NK-92 (cell line): ENCODE data around the gene SAMD4A.

Source experiments
- DNase-seq: peaks from one replicate; lab custom pipeline; 2025; ENCODE audit not compliant: unreplicated experiment; lab: John Stamatoyannopoulos, UW

SAMD4A gene

DNA sequence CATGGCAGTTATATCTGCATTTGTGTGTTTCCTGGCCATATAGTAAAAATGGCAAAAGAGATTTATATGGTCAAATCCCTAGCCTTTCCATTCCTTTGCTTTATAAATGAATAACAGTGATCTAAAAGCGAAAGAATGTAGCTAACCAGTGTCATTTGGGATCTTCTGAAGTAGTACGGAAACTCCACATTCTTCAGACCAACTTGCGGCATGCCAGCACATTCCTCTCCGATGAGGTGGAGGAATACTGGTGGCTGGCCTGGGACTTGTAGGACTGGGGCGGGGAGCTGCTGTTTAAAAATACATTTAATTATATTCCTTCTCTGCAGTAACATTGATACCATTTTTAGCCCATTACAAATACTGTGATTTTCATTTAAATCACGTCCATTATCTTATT lies 85.3 kb downstream of the SAMD4A start:
- no peak for DNase-seq

DNA sequence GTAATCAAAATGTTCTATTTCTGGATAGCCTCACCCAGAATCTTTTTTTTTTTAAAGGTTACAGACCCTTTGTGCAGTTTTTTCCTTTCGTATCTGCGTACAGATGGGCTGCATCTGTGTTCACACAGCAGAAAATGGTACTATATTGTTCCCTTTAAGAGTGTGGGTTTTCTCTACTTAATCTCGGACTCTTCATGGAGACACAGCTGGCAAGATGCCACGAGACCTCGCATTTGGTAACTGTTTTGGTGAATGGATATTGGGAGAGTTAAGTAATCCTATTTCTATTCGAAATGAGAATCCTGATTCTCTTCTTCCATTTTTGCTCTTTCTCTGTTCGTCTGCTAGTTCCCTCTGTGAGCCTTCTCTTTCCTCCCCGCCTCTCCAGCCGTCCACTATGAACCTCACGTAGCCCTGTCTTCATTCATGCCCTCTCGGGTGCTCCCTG lies 85.7 kb downstream of the SAMD4A start:
- no peak for DNase-seq

DNA sequence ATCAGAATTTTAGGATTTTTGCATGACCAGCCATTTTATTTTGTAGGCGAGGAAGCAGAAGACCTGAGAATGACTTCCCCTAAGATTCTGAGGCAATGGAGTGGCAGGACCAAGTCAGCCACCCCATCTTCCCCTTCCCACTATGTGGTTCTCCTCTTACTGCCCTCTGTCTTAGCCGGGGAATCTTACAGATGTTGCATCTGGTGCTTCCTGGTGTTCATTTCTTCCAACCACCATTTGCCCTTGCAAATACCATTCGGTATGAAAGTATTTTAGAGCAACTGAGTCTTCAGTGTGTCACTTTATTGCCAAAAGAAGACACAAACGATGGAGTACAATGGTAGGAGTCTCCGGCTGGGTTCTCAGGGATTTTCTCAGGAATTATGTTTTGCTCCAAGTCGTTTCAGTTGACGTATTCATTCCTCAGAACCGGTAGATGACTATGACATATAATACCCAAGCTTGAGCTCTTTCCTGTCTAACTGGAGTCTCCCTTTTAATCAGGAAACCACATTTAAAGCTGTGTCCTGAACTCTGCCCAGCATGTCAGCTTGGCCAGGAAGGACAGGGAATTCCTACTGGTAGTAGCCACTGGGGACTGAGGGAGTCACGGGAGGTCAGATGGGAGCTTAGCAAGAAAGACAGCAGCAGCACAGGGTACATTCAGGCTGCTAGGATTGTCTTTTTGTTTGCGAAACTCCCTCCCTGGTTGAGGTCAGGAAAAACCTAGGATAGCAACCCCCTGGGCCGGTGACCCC lies 87.0 kb downstream of the SAMD4A start:
- DNase-seq = no peak

DNA sequence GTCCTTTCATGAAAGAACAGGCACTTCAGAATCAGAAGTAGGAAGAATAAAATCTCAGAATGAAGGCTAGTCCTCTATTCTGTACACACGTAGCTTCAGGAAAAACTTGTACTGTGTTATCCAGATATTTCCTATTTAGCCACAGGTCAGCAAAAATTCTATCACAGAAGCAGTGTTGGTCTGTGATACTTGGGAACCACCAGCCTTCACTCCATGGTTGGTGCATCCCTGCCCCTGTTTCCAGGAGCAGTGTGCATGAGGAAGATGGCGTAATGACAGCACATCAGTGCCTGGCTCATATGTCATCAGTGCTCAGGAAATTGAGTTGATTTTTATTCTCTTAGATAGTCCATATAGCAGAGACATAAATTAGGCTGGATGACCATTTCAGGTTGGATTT lies 87.7 kb downstream of the SAMD4A start:
- DNase-seq = no peak

DNA sequence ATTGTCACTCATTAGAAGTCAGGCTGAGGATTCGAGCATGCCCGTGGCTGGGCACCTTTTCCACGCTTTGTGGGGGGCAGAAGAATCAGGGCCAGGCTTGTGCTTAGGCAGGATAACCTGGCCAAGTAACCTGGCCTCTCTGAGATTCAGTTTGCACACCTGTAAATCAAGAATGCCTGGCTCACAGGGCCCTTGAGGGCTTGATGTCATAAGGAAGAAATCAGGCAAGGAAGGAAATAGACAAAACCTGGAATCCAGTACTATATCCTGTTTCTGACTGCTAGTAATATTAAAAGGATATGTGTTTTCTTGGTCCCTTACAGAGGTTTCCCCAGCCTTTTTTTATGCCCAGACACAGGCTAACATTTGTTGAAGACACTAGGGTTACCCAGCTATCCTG lies 91.9 kb downstream of the SAMD4A start:
- DNase-seq = no peak

DNA sequence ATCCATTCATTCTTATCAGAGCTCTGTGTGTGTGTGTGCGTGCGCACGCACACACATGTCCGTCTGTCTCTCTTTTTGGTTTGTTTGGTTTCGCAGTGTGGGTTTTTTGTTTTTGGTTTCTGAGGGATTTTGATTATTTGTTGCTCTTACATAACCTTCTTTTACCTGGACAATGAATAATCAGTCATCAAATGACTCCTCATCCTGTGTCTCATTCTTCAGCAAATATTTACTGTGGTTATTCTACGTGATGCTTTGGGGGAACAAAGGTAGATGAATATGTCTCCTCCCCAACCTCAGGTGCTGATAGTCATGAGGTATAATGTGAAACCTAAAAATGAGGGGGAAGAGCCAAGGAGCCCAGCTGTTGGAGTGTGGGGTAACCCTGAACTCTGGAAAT lies 92.4 kb downstream of the SAMD4A start:
- no peak for DNase-seq

DNA sequence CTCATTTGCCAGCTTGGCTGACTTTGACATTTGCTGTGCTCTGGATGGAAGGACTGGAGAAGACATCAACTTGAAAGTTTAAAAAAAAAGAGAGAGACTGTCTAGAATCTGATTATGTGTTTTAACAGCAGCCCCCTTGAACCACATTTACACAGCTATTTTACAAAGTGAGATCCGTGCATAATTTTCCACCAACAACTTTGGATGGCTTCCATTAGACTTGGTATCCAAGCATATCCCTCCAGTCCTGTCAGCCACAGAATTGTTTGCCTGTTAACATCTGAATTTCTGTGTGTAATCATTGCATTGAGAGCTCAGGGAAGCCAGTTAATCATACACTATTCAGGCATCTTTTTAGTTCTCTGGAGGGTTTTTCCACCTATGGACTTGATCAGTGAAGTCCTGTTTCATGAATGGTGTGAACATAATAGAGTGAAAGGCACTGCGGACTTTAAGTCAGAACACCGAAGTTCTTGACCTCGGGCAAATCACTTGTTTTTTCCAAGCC lies 93.7 kb downstream of the SAMD4A start:
- DNase-seq = no peak

DNA sequence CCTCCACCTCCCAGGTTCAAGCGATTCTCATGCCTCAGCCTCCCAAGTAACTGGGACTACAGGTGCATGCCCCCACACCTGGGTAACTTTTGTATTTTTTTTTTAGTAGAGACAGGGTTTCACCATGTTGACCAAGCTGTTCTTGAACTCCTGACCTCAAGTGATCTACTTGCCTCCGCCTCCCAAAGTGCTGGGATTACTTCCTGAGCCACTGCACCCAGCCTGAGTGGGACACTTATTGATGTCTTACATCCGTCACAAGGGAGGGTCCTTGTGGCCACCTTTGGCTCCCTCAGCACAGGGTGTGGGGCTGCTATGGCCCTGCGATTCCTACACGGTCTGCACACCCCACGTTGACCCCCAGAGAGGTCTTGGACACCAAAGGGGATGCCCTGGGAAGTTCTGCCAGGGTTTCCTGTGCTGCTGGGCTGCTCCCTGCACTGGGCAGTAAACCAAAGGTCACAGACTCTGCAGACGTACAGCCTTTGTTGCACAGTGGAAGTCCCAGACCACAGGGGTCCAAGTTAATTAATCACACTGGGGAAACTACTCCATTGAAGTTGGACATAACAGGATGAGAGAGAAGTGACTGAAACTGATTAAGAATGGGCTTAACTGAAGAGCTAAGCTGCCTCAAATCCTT lies 95.7 kb downstream of the SAMD4A start:
- no peak for DNase-seq

DNA sequence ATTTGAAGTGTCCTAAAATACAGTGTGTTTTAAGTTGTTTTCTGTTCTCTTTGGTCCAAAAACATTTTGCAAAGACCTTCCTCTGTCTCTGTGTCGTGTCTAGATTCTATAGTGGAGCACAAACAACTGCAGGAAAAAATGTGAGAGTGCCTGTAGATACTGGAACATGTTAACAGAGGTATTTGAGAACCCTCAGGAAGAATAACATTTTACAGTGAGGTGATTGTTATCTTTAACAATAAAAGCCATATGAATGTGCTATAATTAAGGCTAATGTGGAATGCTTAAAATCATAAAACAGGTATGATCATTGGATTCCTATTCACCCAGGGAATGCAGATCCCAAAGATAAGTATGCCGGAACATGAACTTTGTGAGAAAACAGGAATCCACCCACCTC lies 98.0 kb downstream of the SAMD4A start:
- DNase-seq = no peak

DNA sequence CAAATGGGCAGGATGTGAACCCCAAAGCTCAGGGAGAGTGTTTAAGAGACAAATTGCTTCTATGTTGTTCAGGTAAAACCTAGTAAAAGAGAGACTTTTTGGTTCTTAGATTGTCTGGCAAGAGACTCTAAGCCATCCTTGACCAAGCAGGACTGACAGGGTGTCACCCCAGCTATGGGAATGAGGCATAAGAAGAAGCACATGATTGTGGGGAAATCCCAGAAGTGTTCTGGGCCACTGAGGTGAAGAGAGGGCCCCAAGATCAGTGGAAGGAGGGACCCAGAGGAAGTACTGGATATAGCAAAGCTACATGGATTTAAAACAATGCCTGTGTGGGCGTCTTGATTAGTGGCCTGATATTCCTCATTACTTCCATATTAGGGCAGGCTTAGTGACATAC lies 99.0 kb downstream of the SAMD4A start:
- no peak for DNase-seq

DNA sequence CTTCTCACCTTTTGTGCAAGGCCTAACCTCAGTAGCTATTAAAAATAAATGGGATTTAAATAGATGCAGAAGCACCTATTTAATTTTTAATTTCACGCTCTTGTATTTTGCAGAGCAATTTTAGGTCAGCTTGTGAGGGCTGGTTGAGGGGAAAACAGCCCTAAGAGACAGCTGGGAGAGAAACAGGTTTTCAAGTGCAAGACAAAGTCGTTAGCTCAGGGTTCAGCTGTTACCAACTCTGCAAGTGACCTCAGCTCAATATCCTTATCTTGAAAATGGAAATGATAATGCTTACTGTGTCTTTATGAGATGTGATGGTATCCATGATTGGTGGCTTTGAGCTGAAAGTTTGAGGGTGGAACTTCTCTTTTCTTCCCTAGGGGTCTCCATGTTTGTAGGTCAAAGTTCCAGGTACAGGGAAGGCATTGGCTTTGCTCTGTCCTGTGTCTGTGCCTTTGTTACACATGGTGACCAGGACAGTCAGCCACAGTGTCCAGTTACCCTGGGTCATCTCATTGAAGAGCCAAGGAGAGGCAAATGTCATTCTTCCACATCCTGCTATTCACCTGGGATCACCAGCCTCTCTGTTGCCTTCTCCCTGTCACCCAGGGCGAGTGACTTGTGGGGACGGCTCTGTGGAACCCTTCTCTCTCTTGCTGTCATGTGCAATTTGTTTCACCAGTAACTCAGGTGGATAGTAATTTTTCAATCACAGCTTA lies 100.3 kb downstream of the SAMD4A start:
- DNase-seq = no peak

DNA sequence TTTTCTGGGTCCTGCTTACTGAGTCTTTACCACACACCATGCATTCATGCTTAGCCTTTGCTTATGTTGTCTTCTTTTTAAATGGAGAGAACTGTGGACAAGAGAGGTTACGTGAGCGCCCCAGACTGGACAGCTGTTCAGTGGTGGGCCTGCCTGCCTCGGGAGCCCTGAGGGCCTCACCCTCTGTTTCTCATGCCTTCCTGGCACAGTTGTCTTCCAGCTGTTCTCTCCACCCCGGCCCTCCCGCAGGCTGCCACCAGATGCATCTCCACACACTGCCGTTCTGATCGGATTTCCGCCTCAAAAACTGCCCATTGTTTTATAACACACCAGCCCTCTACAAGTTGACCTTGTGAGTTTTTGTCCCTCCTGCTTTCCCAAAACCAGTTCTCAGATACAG lies 100.8 kb downstream of the SAMD4A start:
- DNase-seq = no peak

DNA sequence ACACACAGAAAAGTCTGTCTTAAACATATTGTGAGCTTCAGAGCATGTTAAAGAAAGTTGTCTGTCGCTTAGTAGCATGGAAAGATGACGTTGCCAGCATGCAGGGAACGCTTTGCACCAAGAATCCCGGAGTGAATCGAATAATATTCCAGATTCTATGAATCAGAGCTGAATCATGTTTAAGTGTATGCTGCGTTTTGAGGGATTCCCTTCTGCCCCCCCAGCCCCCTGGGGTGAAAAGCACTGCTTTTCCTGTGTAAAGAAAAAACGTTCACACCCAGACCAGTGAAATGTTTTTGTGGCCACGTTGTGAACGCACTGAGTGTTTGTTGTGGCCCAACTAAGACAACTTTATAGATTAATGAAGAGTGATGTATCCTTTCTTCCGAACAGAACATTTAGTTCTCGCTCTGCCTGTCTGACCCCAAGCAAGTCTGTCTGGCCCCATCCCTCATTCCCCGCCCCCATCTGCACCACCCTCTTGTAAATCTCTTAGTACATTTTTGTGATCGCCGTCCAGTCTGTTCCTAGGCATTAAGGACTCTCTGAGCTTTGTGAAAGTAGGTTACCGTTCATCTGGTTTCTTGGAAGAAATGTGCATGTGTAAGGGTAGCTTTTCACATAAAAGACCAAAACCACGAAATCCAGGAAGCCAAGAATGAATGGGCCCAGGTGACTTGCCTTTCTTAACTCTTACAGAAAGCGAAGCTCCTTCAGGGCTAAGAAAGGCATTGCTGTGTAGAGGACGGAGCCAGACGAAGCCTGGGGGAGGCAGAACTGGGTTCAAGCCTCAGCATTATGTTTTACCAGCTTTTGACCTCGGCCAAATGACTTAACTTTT lies 103.0 kb downstream of the SAMD4A start:
- DNase-seq = no peak

DNA sequence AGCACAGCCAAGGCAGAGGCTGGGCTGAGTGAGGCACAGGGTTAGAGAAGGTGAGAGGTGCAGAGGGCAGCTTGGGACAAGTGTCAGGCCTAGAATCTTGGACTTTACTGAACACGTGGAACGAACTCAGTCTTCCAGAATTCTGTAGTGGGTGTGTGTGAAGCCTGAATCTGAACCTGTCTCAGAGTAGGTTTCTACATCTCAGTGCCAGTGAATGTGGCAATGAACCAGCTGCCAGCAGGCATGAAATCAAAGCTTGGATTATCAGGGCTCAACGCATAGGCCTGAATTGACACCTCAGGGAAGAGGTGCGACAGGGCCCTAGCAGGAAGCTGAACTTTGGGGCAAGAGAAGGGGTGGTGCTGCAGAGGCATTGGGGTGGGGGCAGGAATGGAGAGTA lies 104.6 kb downstream of the SAMD4A start:
- no peak for DNase-seq

DNA sequence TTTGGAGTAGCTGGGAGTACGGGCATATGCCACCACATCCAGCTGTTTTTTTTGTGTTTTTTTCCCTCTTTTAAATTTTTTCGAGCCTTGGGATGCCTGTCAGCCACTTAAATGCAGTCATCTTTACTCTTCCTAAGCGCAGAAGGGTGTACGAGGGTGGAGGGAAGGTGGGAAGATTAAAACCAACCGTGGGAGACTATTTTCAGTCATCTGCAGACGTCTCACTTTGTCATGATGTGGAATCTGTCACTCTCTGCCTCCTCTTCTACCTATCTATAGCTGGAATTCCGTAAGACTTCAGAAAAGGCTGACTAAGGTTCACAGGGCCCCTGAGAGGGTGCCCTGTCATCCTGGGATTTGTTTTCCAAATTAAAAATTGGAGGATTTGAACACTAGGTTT lies 105.3 kb downstream of the SAMD4A start:
- DNase-seq = no peak

DNA sequence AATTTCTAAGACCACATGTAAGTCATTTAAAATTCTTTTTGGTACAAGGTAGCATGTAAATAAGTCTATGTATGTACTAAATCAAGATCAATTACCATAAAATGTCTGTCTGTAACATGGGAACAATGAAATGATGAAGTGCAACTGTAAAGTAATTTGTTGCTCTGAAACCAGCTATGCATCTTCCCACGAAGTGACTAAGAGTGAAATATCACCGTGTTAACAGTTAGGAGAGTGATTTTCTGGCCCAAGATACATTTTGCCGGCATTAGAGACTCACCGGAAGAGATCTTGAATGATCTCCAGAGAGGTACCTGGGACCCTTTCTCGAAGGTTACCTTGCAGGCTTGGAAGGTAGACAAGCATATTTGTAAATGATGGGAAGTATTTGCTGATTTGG lies 105.8 kb downstream of the SAMD4A start:
- DNase-seq = no peak

DNA sequence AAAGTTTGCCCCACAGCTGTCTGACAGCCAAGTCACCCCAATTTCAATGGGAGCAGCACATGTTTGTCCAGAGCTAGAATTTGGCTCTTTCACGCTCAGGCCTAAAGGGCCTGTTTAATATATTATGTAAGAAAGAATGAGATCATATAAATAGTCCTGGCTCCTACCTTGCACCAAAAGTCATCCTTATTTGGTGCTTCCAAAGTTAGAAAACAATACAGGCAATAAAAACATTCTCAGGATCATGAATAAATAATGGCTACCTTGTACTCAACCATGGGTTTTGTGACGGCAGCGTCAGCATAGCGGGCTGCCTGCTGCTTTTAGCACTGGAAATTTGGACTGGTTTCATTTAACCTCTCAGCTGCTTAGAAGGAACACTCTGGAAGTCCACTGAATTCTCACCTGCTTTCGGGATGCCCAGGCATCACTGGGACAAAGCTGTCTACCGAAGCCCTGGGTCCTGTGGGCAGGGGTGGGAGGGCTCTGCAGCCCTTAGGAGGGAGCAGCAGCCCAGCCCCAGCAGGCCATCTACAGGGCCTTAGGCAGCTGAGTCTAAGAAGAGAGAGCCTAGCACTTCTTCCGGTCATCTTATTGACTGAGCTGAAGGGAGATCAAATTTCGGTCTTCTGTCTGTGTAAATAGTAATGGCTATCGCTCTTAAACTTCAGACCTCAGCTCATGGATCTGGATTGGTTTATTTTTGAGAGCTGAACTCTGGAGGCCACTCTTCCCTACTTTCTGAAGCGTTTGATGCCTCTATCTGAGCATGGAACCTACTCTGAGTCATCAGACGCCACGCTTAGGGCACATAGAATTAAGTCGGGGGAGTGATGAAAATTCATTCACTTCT lies 106.5 kb downstream of the SAMD4A start:
- DNase-seq = no peak

DNA sequence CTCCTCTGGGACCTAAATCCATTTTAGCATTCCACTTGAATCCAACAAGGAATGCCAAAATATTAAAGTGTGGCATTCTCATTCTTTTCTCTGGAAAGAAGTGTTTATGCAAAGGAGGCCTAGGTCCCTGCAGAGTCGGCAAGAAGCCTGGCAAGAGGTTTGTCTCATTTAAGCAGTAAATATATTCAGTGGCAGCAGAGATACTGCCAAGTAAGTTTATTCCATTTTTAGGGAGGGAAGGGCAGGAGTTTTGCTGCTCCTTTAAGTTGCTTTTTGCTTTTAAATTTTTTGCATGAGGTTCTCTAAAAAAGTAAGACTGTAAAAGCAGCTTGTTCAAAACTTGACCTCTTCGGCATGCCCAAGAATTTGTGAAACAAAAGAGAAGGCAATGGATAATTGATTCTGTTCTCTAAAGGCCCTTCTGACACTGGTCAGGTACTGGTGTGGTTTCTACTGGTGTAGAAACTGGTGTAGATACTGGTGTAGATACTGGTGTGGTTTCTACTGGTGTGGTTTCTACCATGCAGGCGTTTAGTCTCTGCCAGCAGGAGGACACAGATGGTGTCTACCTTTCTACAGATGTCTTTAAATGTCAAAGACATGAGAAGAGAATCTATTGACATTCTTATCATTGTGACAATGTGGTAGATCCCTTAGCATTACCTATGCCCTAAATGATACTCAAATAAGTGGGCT lies 107.3 kb downstream of the SAMD4A start:
- no peak for DNase-seq

DNA sequence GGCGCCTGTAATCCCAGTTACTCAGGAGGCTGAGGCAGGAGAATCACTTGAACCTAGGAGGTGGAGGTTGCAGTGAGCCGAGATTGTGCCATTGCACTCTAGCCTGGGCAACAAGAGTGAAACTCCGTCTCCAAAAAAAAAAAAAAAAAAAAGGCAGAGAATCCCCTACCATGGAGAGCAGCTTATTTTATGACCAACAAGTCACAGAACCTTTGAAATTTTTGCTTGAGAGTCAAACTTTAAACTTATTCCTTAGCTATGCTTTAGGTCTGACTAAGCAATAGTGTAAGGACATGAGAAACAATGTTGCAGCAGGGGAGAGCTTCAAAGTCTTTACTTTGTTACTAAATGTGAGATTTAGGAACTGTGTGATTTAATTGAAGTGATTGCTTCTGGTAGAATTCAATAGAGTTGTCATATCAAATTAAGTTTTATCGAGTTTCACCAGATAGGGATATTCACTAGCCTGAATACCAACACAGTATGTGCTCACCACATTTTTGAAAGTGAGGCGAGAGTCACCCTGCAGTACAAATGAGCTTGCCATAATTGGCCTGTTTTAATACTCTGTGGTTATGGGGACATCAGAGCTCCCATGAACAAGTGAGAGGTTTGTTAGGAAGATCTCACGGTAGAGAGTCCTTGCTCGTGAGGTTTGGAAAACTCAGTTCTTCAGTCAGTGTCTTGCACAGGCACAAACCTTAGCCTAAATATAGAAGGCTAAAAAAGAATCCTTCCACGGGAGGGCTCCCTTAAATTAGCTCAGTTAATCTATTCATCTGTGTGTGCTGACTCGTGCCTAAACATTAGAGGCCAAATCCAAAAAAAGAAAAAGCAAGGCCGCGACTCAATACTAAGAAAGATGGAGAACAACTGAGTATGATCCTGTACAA lies 108.6 kb downstream of the SAMD4A start:
- no peak for DNase-seq
